Trophoblast cell (in vitro differentiated cells and primary cell): Measurements from ENCODE around the gene EPB41L3.

Experiments used
- DNase-seq, 2 donors: peaks; one replicate each; pipeline ENCODE4 v3.0.0-alpha.2; 2016
- H2AFZ ChIP-seq: 2 replicates; pipeline ENCODE4 v1.6.1; 2013; ENCODE audit warnings: low read length, moderate library complexity, mild to moderate bottlenecking; ENCODE audit not compliant: insufficient read depth, poor library complexity
- H2AK5ac ChIP-seq: 2 replicates; pipeline ENCODE4 v1.6.1; 2013; ENCODE audit warnings: mild to moderate bottlenecking, low read length
- H2BK120ac ChIP-seq: 2 replicates; pipeline ENCODE4 v1.6.1; 2013; ENCODE audit warnings: low read length, mild to moderate bottlenecking, moderate library complexity; ENCODE audit not compliant: insufficient read depth, poor library complexity
- H2BK12ac ChIP-seq: 2 replicates; pipeline ENCODE4 v1.6.1; 2013; ENCODE audit warnings: mild to moderate bottlenecking, low read length, moderate library complexity
- H2BK5ac ChIP-seq: 2 replicates; pipeline ENCODE4 v1.6.1; 2013; ENCODE audit warnings: low read length, low read depth, moderate library complexity, mild to moderate bottlenecking; ENCODE audit not compliant: poor library complexity
- H3K14ac ChIP-seq: 2 replicates; pipeline ENCODE4 v1.6.1; 2013; ENCODE audit warnings: mild to moderate bottlenecking, low read length
- H3K18ac ChIP-seq: 2 replicates; pipeline ENCODE4 v1.6.1; 2013; ENCODE audit warnings: mild to moderate bottlenecking, low read length
- H3K23ac ChIP-seq: 2 replicates; pipeline ENCODE4 v1.6.1; 2013; ENCODE audit warnings: low read length
- H3K27ac ChIP-seq: 2 replicates; pipeline ENCODE4 v1.5.1; 2013; ENCODE audit warnings: low read depth, mild to moderate bottlenecking, inconsistent platforms, low read length, moderate library complexity
- H3K27me3 ChIP-seq: 2 replicates; pipeline ENCODE4 v1.6.1; 2013; ENCODE audit warnings: inconsistent platforms, mild to moderate bottlenecking, low read length, moderate library complexity; ENCODE audit not compliant: insufficient read depth
- H3K36me3 ChIP-seq, 2 experiments: 1 replicate in 1 of 2; 2 replicates in 1 of 2; pipeline ENCODE4 v1.6.1; 2013; ENCODE audit warnings: low read length in 2 of 2, mild to moderate bottlenecking in 2 of 2, moderate library complexity in 1 of 2; ENCODE audit not compliant: insufficient read depth in 2 of 2, control insufficient read depth in 1 of 2
- H3K4ac ChIP-seq: 2 replicates; pipeline ENCODE4 v1.6.1; 2013; ENCODE audit warnings: low read depth, mild to moderate bottlenecking, low read length, moderate library complexity
- H3K4me1 ChIP-seq, 2 experiments: 1 replicate in 1 of 2; 2 replicates in 1 of 2; pipeline ENCODE4 v1.6.1; 2013; ENCODE audit warnings: low read length in 2 of 2, mild to moderate bottlenecking in 2 of 2, moderate library complexity in 1 of 2; ENCODE audit not compliant: insufficient read depth in 2 of 2, control insufficient read depth in 1 of 2
- H3K4me2 ChIP-seq: 2 replicates; pipeline ENCODE4 v1.6.1; 2013; ENCODE audit warnings: inconsistent platforms, mild to moderate bottlenecking, low read length, moderate library complexity
- H3K4me3 ChIP-seq: 2 replicates; pipeline ENCODE4 v1.5.1; 2013; ENCODE audit warnings: mild to moderate bottlenecking, low read depth, low read length, inconsistent platforms
- H3K79me1 ChIP-seq: one replicate; pipeline ENCODE4 v1.6.1; 2013; ENCODE audit warnings: low read length
- H3K79me2 ChIP-seq: 2 replicates; pipeline ENCODE4 v1.6.1; 2013; ENCODE audit warnings: low read length, mild to moderate bottlenecking; ENCODE audit not compliant: control insufficient read depth, insufficient read depth, poor library complexity
- H3K9ac ChIP-seq: 2 replicates; pipeline ENCODE4 v1.6.1; 2013; ENCODE audit warnings: mild to moderate bottlenecking, low read length
- H3K9me3 ChIP-seq: 2 replicates; pipeline ENCODE4 v1.6.1; 2013; ENCODE audit warnings: low read depth, mild to moderate bottlenecking, control low read depth, inconsistent platforms, low read length; ENCODE audit not compliant: insufficient read depth
- H4K12ac ChIP-seq: 2 replicates; pipeline ENCODE4 v1.6.1; 2013; ENCODE audit warnings: low read depth, mild to moderate bottlenecking, low read length, moderate library complexity
- H4K8ac ChIP-seq: 2 replicates; pipeline ENCODE4 v1.6.1; 2013; ENCODE audit warnings: low read depth, mild to moderate bottlenecking, low read length, moderate library complexity
- H4K91ac ChIP-seq: one replicate; pipeline ENCODE4 v1.6.1; 2013; ENCODE audit warnings: low read depth, mild to moderate bottlenecking, low read length, moderate library complexity
- WGBS: extraction: QIAGEN DNeasy Blood & Tissue Kit; methylation state at CpG from one replicate; pipeline ENCODE4 v1.1.7; 2013; ENCODE audit warnings: missing lambda C conversion rate; ENCODE audit not compliant: insufficient read length, insufficient coverage; ENCODE audit errors: extremely low coverage; 5-methylcytosine and 5-hydroxymethylcytosine counted together

Gene EPB41L3

DNA sequence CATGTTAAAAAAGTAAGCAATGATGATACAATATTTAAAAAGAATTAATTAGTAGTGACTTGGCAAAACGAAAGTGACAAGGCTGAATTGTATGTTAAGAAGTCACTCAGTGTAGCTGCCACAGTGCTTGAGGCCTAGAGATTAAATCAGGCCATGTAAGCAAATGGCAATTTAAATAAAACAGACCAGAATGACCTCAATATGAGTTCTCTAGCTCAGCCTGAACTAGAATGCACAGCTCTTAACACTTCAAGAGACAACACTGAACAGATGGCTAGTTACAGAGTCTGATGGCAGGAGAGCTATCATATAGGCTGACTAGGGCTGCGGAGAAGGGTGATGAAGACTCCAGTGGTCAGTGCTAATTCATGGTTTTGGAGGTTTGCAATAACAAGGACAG is 130.3 kb downstream of the EPB41L3 start:
- Histone ChIP-seq H3K27me3 (no peaks in the 10 kb centered on the region), H3K9me3 (no peaks in the 10 kb centered on the region), H3K4me3 (no peak overlapping the region), H3K18ac (no peak overlapping the region), H3K27ac (no peak overlapping the region), H2BK5ac (no peak overlapping the region), H3K4me2 (no peak overlapping the region), H3K79me1 (peaks cover 3% of the 10 kb centered on the region), H3K79me2 (no peaks in the 10 kb centered on the region), H3K4me1 (peaks cover 17 to 22% of the 10 kb centered on the region in 2 experiments), H2BK120ac (no peak overlapping the region), H4K91ac (no peak overlapping the region), H3K36me3 (peaks cover 13 to 18% of the 10 kb centered on the region in 2 experiments), H4K8ac (no peak overlapping the region), H3K4ac (no peak overlapping the region), H3K9ac (no peak overlapping the region), H4K12ac (no peak overlapping the region), H2BK12ac (no peak overlapping the region), H3K14ac (no peak overlapping the region), H2AK5ac (no peak overlapping the region), H2AFZ (no peak overlapping the region), H3K23ac (no peak overlapping the region)
- no CpG with 5 or more reads among the region's 2 CpGs for WGBS
- DNase-seq = peak in 1 of 2 donors; percentile 36

DNA sequence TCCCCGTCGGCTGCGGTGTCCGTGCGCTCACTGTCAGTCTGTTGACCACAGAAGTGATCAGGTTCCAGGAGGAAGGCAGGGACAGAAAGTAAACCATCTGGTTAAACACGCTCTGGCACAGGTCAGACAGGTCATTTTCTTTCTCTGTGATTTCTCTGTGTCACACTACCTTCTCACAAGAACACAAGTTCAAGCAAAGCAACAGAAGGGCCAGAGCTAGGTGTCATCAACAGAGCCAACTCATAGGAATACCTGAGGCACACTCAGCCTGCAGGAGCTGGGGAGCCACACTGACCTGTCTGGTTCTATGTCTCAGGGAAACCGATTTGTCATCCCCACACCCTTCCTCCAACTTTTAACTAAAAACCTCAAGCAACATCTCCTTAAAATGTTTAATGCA is 133.2 kb downstream of the EPB41L3 start:
- Histone ChIP-seq H3K4me2 (peak overlapping the region; percentile 49), H3K14ac (no peak overlapping the region), H2AK5ac (no peak overlapping the region), H3K9ac (no peak overlapping the region), H3K4ac (no peak overlapping the region), H3K4me1 (peaks cover 16 to 19% of the 10 kb centered on the region in 2 experiments), H3K27ac (peak overlapping the region; percentile 76), H4K91ac (no peak overlapping the region), H3K18ac (no peak overlapping the region), H2BK120ac (no peak overlapping the region), H3K36me3 (peaks cover 9 to 12% of the 10 kb centered on the region in 2 experiments), H2AFZ (no peak overlapping the region), H3K27me3 (no peaks in the 10 kb centered on the region), H4K8ac (no peak overlapping the region), H3K4me3 (no peak overlapping the region), H4K12ac (no peak overlapping the region), H3K79me2 (no peaks in the 10 kb centered on the region), H3K23ac (no peak overlapping the region), H3K9me3 (no peaks in the 10 kb centered on the region), H2BK12ac (no peak overlapping the region), H2BK5ac (no peak overlapping the region), H3K79me1 (peaks cover 3% of the 10 kb centered on the region)
- WGBS = no CpG with 5 or more reads among the region's 7 CpGs
- peak; percentile 93 to 96 for DNase-seq

DNA sequence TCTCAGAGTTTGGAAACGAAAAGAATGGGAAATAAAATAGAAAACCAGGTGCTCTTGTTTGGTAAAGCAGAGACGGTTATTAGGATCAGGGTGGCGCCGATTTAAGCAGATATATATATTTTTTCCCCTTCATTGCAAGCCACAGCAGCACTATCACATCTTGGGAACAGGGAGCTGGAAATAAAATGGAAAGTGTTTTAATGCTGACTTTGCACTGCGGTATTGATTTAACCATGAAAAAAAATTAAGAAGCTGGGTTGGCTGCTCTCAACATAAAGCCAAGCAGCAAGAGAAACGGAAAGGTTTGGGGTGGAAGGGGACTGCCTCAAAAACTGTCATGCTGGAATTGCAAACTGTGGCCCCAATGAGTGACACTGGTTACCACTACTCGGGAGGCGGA is 145.5 kb downstream of the EPB41L3 start:
- Histone ChIP-seq H3K79me2 (no peaks in the 10 kb centered on the region), H2AFZ (no peak overlapping the region), H3K4me3 (no peak overlapping the region), H2BK120ac (no peak overlapping the region), H3K18ac (no peak overlapping the region), H3K79me1 (no peaks in the 10 kb centered on the region), H4K91ac (no peak overlapping the region), H3K9ac (no peak overlapping the region), H2AK5ac (no peak overlapping the region), H2BK5ac (no peak overlapping the region), H3K9me3 (peaks cover 4% of the 10 kb centered on the region), H3K27ac (no peak overlapping the region), H2BK12ac (no peak overlapping the region), H3K14ac (no peak overlapping the region), H4K12ac (no peak overlapping the region), H3K4me2 (no peak overlapping the region), H3K27me3 (no peaks in the 10 kb centered on the region), H3K4ac (no peak overlapping the region), H4K8ac (no peak overlapping the region), H3K23ac (no peak overlapping the region), H3K36me3 (peaks cover 23 to 49% of the 10 kb centered on the region in 2 experiments), H3K4me1 (no peaks in the 10 kb centered on the region)
- DNase-seq = no peak
- no CpG with 5 or more reads among the region's 8 CpGs for WGBS

DNA sequence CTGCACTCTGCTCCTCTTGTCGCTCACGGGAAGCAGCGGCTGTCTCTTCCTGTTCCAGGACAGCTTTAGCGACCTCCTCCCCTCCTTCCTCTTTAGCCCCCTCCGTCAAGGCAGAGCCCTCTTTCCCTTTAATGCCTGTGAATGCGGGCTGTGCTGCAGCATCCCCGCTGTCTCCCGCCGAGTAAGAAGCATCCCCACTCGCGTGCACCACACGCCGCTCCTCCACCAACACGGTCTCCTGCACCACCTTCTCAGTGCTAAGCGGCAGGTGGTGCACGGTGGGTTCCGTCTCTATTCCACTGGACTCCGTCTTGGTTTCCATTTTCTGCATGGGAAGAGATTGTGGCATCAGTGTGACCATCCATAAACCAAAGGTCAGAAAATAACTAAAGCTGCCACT is 146.7 kb downstream of the EPB41L3 start:
- Histone ChIP-seq H3K18ac (no peak overlapping the region), H3K23ac (no peak overlapping the region), H3K4ac (no peak overlapping the region), H2BK120ac (no peak overlapping the region), H4K12ac (no peak overlapping the region), H2BK12ac (no peak overlapping the region), H3K79me2 (no peaks in the 10 kb centered on the region), H3K79me1 (no peaks in the 10 kb centered on the region), H3K14ac (no peak overlapping the region), H3K4me1 (no peaks in the 10 kb centered on the region), H2AK5ac (no peak overlapping the region), H4K8ac (no peak overlapping the region), H3K4me3 (peak overlapping the region; percentile 37), H3K9ac (no peak overlapping the region), H2BK5ac (no peak overlapping the region), H3K27ac (no peak overlapping the region), H4K91ac (no peak overlapping the region), H2AFZ (no peak overlapping the region), H3K4me2 (no peak overlapping the region), H3K36me3 (peaks cover 23 to 48% of the 10 kb centered on the region in 2 experiments), H3K9me3 (peaks cover 4% of the 10 kb centered on the region), H3K27me3 (no peaks in the 10 kb centered on the region)
- DNase-seq = no peak
- WGBS = no CpG with 5 or more reads among the region's 18 CpGs
